ENCODE results near the gene PIGX.

DNA sequence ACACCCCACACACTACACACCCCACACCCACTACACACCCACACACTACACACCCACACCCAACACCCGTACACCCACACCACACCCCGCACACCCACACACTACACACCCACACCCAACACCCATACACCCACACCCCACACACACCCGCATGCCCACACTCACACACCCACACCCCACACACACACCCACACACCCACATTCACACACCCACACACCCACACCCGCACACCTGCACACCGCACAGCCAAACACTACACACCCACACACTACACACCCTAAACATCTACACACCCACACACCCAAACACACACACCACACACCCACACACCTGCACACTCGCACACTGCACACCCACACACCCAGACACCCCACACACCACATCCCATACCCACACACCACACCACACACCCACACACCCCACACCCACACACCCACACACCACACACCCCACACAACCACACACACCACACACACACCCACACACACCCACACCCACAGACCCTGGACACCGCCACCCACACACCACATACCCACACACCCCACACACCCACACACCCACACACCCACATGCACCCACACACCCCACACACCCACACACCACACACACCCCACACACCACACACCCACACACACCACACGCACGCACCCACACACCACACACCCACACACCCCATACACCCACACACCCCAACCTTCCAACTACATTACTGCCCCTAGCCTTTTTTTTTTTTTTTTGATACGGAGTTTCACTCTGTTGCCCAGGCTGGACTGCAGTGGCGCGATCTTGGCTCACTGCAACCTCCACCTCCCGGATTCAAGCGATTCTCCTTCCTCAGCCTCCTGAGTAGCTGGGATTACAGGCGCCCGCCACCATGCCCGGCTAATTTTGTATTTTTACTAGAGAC is 17.0 kb upstream of the PIGX start:
- TF ChIP-seq, protein P1, sequence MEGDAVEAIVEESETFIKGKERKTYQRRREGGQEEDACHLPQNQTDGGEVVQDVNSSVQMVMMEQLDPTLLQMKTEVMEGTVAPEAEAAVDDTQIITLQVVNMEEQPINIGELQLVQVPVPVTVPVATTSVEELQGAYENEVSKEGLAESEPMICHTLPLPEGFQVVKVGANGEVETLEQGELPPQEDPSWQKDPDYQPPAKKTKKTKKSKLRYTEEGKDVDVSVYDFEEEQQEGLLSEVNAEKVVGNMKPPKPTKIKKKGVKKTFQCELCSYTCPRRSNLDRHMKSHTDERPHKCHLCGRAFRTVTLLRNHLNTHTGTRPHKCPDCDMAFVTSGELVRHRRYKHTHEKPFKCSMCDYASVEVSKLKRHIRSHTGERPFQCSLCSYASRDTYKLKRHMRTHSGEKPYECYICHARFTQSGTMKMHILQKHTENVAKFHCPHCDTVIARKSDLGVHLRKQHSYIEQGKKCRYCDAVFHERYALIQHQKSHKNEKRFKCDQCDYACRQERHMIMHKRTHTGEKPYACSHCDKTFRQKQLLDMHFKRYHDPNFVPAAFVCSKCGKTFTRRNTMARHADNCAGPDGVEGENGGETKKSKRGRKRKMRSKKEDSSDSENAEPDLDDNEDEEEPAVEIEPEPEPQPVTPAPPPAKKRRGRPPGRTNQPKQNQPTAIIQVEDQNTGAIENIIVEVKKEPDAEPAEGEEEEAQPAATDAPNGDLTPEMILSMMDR (conservative IDR thresholded peaks at IDR 0.05): no peak
- TF ChIP-seq ZFX (IDR thresholded peaks at IDR 0.05): no peak
